ENCODE results near the gene GALNT2.
A peak's percentile ranks its signal among the peaks of the same experiment; 100 is the strongest.

Gene GALNT2

GRCh38 chr1:230065161-230065560, 1.9 kb upstream of the GALNT2 start:
- no peak for DNase-seq (ENCODE audit: low read depth)
- no peak overlapping the region for H3K4me3 ChIP-seq (ENCODE audit: low read depth, low read length)
- TF ChIP-seq CTCF (IDR thresholded peaks at IDR 0.05; ENCODE audit: low read depth, low read length, missing control alignments), result no peak
- in situ Hi-C loops (cut with HindIII; ENCODE audit: low sequenced_read_pairs), result no loop called here

GRCh38 chr1:230065571-230065970, 1.5 kb upstream of the GALNT2 start:
- in situ Hi-C loops (cut with HindIII; ENCODE audit: low sequenced_read_pairs), result no loop called here
- TF ChIP-seq CTCF (IDR thresholded peaks at IDR 0.05; ENCODE audit: low read depth, low read length, missing control alignments), result no peak
- DNase-seq (ENCODE audit: low read depth), result no peak
- H3K4me3 ChIP-seq (ENCODE audit: low read depth, low read length), result no peak overlapping the region

GRCh38 chr1:230066031-230066430, 1.0 kb upstream of the GALNT2 start:
- DNase-seq (ENCODE audit: low read depth), result no peak
- in situ Hi-C loops (cut with HindIII; ENCODE audit: low sequenced_read_pairs), result no loop called here
- peak overlapping the region; percentile 93 for H3K4me3 ChIP-seq (ENCODE audit: low read depth, low read length)
- no peak for TF ChIP-seq CTCF (IDR thresholded peaks at IDR 0.05; ENCODE audit: low read depth, low read length, missing control alignments)

GRCh38 chr1:230067419-230067870, 407 bp downstream of the GALNT2 start:
- in situ Hi-C loops (cut with HindIII; ENCODE audit: low sequenced_read_pairs), result no loop called here
- peak overlapping the region; percentile 93 for H3K4me3 ChIP-seq (ENCODE audit: low read depth, low read length)
- no peak for TF ChIP-seq CTCF (IDR thresholded peaks at IDR 0.05; ENCODE audit: low read depth, low read length, missing control alignments)
- DNase-seq (ENCODE audit: low read depth), result no peak

- no peak for DNase-seq (ENCODE audit: low read depth)
- in situ Hi-C loops (cut with HindIII; ENCODE audit: low sequenced_read_pairs), result no loop called here
- peak; percentile 20 for TF ChIP-seq CTCF (IDR thresholded peaks at IDR 0.05; ENCODE audit: low read depth, low read length, missing control alignments)
- peak overlapping the region; percentile 93 for H3K4me3 ChIP-seq (ENCODE audit: low read depth, low read length)
These were observed 1.0 kb downstream of the GALNT2 start for GRCh38 chr1:230067871-230068620.

GRCh38 chr1:230068621-230068873, 1.5 kb downstream of the GALNT2 start:
- no peak for TF ChIP-seq CTCF (IDR thresholded peaks at IDR 0.05; ENCODE audit: low read depth, low read length, missing control alignments)
- H3K4me3 ChIP-seq (ENCODE audit: low read depth, low read length), result peak overlapping the region; percentile 93
- no peak for DNase-seq (ENCODE audit: low read depth)
- in situ Hi-C loops (cut with HindIII; ENCODE audit: low sequenced_read_pairs), result no loop called here
